Measurements from ENCODE around the gene LYZL1.
"Not testable (repeated sequence)": the region's sequence is repeated elsewhere in the genome, so short reads cannot be mapped to it uniquely, and the experiment has no call there.

The LYZL1 gene

DNA sequence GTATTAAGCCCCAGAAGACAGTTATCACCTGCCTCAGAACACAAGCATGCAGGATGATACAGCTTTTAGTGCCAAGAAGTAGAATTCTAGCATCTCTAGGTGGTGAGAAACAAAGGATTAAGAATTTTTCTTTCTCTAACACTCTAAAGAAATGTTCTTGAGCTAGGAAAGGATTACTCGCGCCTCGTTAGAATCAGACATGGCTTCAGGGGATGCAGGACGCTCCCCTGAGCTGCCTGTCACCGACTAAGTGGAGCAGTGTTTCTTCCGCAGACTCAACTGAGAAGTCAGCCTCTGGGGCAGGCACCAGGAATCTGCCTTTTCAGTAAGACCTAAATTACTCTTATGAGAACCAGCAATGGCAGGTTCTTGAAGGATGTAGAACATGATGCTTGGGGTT is at the start of gene LYZL1:
LYZL1 (plus strand) TSS at position 165 of the 400 bp plus-strand sequence. CDS start 2,798 bp downstream, outside the sequence.
- DNase-seq: not testable (repeated sequence)

- no peak for DNase-seq
Measured at GRCh38 chr10:29239569-29240472, 49.0 kb upstream of the LYZL1 start.

- DNase-seq: no peak
Measured at GRCh38 chr10:29240986-29241660, 47.7 kb upstream of the LYZL1 start.

GRCh38 chr10:29241925-29242324 is 46.9 kb upstream of the LYZL1 start:
- no peak for DNase-seq

DNA sequence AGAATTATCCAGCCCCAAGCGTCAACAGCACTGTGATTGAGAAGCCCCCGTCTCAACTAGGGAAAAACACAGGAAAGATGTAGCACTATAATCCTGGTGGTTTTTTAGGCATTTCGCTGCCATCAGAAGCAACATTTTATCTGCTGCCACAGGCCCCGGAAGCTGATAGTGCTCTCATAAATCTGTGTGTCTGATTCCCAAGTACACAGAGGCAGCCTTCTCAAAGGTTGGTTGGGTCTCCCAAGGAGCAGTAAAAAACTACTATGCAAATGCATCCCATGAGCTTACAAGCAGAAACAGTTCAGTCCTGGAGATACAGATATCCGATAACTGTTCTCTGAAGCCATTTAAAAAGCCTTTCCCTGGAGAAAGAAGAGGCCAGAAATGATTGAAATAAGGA is 45.8 kb upstream of the LYZL1 start:
- DNase-seq: no peak

DNA sequence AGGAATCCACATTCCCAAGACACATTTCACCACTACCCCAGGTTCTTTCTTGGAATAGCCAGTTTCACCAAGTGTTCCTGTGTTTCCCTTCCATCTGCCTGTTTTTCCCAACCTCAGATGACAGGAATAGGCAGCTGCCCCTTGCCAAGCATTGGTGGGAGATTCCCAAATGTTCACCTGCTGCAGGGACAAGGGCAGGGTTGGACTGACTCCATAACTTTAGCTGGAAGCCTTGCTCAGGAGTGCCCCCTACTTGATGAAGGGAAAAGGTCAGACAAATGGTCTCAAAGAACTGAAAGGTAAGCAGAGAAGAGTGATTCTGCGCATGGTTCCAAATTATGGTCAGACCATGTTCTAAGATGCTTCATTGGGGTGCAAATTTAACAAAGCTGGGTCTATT is 45.1 kb upstream of the LYZL1 start:
- DNase-seq: no peak

- no peak for DNase-seq
Measured at GRCh38 chr10:29244978-29245377, 43.9 kb upstream of the LYZL1 start.

DNA sequence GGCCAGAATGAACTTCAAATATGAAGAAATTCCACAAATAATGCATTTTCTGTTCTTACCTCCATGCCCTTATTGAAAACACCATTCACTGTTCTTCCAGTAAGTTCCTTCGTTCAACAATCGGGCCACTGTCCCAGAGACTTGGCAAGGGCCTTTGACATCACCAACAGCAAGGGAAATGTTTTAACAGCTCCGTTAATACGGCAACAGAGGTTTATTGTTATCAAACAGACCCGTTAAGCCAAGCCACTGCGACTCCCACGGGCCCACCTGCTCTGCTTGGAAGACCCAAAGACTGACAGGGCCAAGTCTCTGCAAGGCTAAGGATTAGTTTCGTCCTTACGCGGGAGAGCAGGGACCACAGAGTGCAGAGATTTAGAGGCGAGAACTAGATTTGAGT is 43.4 kb upstream of the LYZL1 start:
- no peak for DNase-seq

GRCh38 chr10:29246449-29246848 is 42.4 kb upstream of the LYZL1 start:
- no peak for DNase-seq

DNA sequence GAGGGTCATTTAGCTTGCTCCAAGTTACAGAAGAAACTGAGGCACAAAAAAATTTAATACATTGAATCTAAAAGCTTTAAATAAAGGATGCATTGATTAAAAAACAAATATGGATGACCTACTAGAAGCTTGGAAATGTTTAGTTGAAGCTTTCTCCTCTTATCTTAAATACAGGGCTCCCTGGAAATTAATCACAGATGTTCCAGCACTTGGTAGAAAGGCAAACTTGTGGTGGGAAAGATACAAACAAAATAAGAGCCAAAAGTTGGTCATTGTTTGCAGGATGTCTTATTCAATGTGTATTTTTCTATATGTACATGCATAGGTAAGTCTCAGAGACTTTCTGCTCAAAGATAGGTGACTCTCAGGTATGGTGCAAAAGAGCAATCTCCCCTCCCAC is 40.7 kb upstream of the LYZL1 start:
- no peak for DNase-seq

DNA sequence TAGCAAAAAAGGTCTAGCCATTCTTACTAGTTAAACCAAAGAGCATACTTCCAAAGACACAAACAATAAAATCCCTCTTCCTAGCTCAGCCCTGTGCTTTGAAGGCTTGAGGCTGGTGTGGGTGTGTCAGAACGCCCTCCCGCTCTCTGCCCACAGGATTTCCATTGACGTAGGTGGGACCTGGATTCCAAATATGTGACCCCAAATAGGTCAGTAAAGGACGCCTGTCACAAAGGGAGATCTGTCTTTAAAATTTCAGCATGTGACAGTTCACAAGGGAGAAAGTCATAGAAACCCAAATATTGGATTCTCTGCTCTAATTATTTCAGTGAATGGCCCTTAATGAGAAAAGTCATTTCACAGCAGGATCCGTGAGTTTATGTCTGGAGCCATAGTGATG is 39.9 kb upstream of the LYZL1 start:
- DNase-seq: no peak

- no peak for DNase-seq
Measured at GRCh38 chr10:29250066-29250465, 38.8 kb upstream of the LYZL1 start.

DNA sequence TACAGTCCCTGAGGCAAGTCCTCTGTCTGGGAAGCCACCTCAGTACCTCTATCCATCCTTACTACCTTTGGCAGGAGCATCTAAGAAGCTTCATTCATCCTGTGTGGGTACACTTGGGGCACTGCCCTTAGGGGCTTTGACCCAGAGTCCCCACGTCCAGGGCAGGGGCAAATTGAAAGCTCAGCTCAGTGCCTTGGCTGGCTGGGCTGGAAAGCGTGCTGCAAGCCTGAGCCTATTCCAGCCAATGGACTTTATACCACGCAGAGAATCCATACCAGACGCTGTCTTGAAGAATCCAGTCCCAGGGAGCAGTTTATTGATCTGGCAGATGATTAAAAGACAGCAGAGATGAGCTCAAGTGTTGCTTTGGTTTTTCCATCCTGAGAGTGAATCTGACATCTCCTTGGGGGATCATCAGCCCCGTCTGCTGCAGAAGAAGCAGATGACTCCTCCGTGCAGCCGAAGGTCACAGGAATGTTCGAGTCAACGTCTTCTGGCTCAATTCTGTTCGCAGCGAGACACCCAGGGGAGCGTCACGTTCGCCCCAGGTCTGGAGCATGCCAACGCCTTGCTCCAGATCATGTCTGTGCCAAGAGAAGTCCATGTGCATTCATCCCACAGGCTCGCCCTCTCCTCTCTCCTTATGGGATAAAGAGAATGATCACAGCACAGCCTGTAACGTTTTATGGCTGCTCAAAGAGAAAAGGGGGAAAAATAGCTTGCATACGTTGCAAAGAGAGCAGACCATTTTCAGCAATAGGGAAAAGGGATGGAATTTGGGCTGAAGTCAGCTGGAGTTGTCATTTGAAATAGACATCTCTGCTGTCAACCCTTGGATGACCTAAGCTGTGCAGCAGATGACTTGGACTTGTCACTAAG is 35.8 kb upstream of the LYZL1 start:
- no peak for DNase-seq

DNA sequence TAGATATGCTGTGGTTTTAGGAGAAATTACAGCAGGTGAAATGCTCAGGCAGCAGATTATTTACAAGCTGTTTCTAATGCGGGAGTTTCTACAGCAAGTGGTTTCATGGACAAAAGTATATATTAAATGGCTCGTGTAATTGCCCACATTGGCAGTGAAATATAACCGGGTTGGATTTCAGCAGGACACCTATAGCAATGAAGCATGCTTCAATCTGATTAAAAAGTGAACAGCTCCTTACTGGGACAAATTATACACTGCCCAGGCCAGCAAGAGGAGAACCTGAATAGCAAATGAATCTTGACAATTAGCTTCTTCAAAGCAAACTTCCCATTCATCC is 35.2 kb upstream of the LYZL1 start:
- no peak for DNase-seq

- DNase-seq: no peak
Measured at GRCh38 chr10:29254123-29255046, 34.5 kb upstream of the LYZL1 start.

- no peak for DNase-seq
Measured at GRCh38 chr10:29255104-29255503, 33.8 kb upstream of the LYZL1 start.

DNA sequence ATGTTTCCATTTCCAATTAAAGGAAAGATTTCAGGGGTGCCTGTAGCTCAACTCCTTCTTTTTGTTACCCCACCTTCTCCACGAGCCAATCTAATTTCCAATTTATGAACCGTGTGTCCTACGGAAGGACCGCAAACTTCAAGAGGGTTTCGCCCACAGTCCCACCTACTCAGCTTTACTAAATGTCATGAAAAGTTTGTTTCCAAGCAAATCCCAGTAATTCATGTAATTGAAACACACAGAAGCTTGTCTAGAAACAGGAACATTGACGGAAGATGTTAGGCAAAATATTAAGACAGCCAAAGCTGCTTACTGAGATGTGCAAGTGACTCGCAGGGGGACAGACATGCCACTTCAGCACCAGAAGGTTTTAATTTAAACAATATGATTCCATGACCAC is 32.9 kb upstream of the LYZL1 start:
- no peak for DNase-seq

DNA sequence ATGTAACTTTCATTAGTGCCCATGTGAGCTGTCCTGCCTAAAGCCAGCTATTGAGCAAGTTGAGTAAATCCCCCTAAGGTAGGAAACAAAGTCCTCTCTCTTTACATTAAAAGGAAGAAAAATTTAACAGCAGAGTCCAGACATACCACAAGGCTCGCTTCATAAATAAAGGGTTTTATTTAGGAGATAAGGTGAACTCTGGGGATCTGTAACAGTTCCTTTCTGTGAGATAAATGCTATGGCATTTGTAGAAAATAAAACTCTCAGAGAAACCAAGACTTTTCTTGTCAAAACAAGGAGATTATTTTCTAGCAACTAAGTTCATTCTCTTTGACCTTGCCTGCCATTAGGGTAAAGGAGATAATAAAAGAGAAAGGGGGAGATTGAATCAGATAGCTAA is 32.3 kb upstream of the LYZL1 start:
- no peak for DNase-seq

GRCh38 chr10:29257106-29257783 is 31.6 kb upstream of the LYZL1 start:
- no peak for DNase-seq

- no peak for DNase-seq
Measured at GRCh38 chr10:29257784-29258135, 31.1 kb upstream of the LYZL1 start.

GRCh38 chr10:29259498-29259897 is 29.4 kb upstream of the LYZL1 start:
- no peak for DNase-seq

GRCh38 chr10:29263506-29263905 is 25.4 kb upstream of the LYZL1 start:
- no peak for DNase-seq

Data from CD4-positive, alpha-beta T cell treated with Interleukin-12 subunit alpha and Interleukin-12 subunit beta, for 1 hour (primary cell).